B cell (primary cell): ENCODE data around the gene ASTN2. TPM values are rescaled to one million over a fixed set of nuclear protein-coding genes. Genes with fewer than 3 reads are reported as not detected.

Source experiments
- ATAC-seq: fragments of 200-7000 bp; cut with Tn5 transposase; one replicate; pipeline ENCODE4 v1.10.0; 2021; ENCODE audit warnings: low read depth, mild to moderate bottlenecking, moderate number of reproducible peaks, moderate library complexity
- CTCF ChIA-PET: fragments of 350-600 bp; sonication (Branson Sonifier 250); formaldehyde crosslinking; loops from one replicate; lab custom pipeline; 2021; ENCODE audit warnings: antibody characterized with exemption, inconsistent platforms; lab: Charles Lee
- POLR2A ChIA-PET: fragments of 350-600 bp; sonication (Branson Sonifier 250); formaldehyde crosslinking; loops from one replicate; lab custom pipeline; 2021; ENCODE audit warnings: antibody characterized with exemption; lab: Charles Lee
- DNase-seq: peaks from one replicate; pipeline ENCODE4 v3.0.0; 2013
- H2AFZ ChIP-seq: 2 replicates; pipeline ENCODE4 v1.6.1; 2012; ENCODE audit warnings: mild to moderate bottlenecking, low read depth, low read length; ENCODE audit not compliant: insufficient read depth, poor library complexity, severe bottlenecking
- H3K27ac ChIP-seq, 2 donors: 1 replicate in 1 of 2; 2 replicates in 1 of 2; pipeline ENCODE4 v1.5.1; 2012 to 2013; ENCODE audit warnings: low read length in 2 of 2, mild to moderate bottlenecking in 2 of 2, moderate library complexity in 1 of 2
- H3K27me3 ChIP-seq, 4 experiments: fragments of 200-600 bp in 1 of 4; sonication (generic) in 1 of 4; replicated peaks in 1 of 4; 1 replicate in 2 of 4; 2 replicates in 2 of 4; pipeline versions ENCODE4 v1.6.1 to v1.7.0; 2013 to 2016; ENCODE audit warnings: low read length in 3 of 4, mild to moderate bottlenecking in 2 of 4, mixed read lengths in 1 of 4, moderate library complexity in 1 of 4; ENCODE audit not compliant: insufficient read depth in 4 of 4, control insufficient read depth in 3 of 4; ENCODE audit errors: control extremely low read depth in 1 of 4
- H3K36me3 ChIP-seq, 2 experiments: replicated peaks in 1 of 2; 1 replicate in 1 of 2; 2 replicates in 1 of 2; pipeline versions ENCODE4 v1.6.1 to v1.7.1; 2013; ENCODE audit warnings: low read length in 1 of 2; ENCODE audit not compliant: insufficient read depth in 2 of 2, control insufficient read depth in 1 of 2; ENCODE audit errors: control extremely low read depth in 1 of 2, extremely low read depth in 1 of 2
- H3K4me1 ChIP-seq, 2 donors: fragments of 200-600 bp in 1 of 2; sonication (generic) in 1 of 2; 1 replicate in 1 of 2; 2 replicates in 1 of 2; pipeline versions ENCODE4 v1.5.1 to v1.6.1; 2013 to 2017; ENCODE audit warnings: low read length in 2 of 2; ENCODE audit not compliant: control insufficient read depth in 2 of 2, insufficient read depth in 2 of 2
- H3K4me2 ChIP-seq: replicated peaks from 2 replicates; pipeline ENCODE3; 2012; ENCODE audit warnings: mild to moderate bottlenecking, low read depth, low read length; ENCODE audit not compliant: poor library complexity, severe bottlenecking
- H3K4me3 ChIP-seq, 5 experiments: fragments of 200-600 bp in 1 of 5; sonication (generic) in 1 of 5; 1 replicate in 3 of 5; 2 replicates in 2 of 5; pipeline versions ENCODE4 v1.5.1 to v1.7.0; 2011 to 2016; ENCODE audit warnings: low read length in 4 of 5, mild to moderate bottlenecking in 4 of 5, low read depth in 2 of 5, control low read depth in 1 of 5, moderate library complexity in 1 of 5; ENCODE audit not compliant: insufficient read depth in 1 of 5; ENCODE audit errors: control extremely low read depth in 1 of 5, extremely low read depth in 1 of 5
- H3K79me2 ChIP-seq: fragments of 200-600 bp; sonication (generic); one replicate; pipeline ENCODE4 v1.6.0; 2016; ENCODE audit warnings: low read length; ENCODE audit not compliant: control insufficient read depth, insufficient read depth
- H3K9ac ChIP-seq: fragments of 200-600 bp; sonication (generic); 2 replicates; pipeline ENCODE4 v1.6.1; 2017; ENCODE audit warnings: mild to moderate bottlenecking, low read length, moderate library complexity
- H3K9me3 ChIP-seq, 3 donors: one replicate each; pipeline versions ENCODE4 v1.6.1 to v1.7.1; 2013; ENCODE audit warnings: low read length in 2 of 3; ENCODE audit not compliant: control insufficient read depth in 2 of 3, insufficient read depth in 1 of 3; ENCODE audit errors: control extremely low read depth in 1 of 3
- H4K20me1 ChIP-seq: 2 replicates; pipeline ENCODE4 v1.6.0; 2012; ENCODE audit warnings: mild to moderate bottlenecking, low read length; ENCODE audit not compliant: insufficient read depth, control insufficient read depth, poor library complexity, severe bottlenecking
- H3K27ac Mint-ChIP-seq: one replicate; pipeline ENCODE4 v1.8.0; 2021; ENCODE audit warnings: mixed read lengths
- H3K27me3 Mint-ChIP-seq: one replicate; pipeline ENCODE4 v1.8.0; 2021; ENCODE audit warnings: mixed read lengths
- H3K4me1 Mint-ChIP-seq: one replicate; pipeline ENCODE4 v1.8.0; 2021; ENCODE audit warnings: mixed read lengths
- H3K4me3 Mint-ChIP-seq: one replicate; pipeline ENCODE4 v1.8.0; 2021; ENCODE audit warnings: mixed read lengths
- H3K9me3 Mint-ChIP-seq: one replicate; pipeline ENCODE4 v1.8.0; 2022; ENCODE audit warnings: mixed read lengths; ENCODE audit not compliant: insufficient read depth
- EZH2 ChIP-seq: IDR thresholded peaks from 2 replicates; pipeline ENCODE4 v1.6.1; 2012; ENCODE audit warnings: borderline replicate concordance, low read depth, mild to moderate bottlenecking, moderate library complexity, low read length; ENCODE audit not compliant: insufficient read depth, poor library complexity, severe bottlenecking
- WGBS: methylation state at CpG from one replicate; pipeline ENCODE4 v1.1.5; 2013; ENCODE audit warnings: missing lambda C conversion rate; ENCODE audit not compliant: insufficient coverage; 5-methylcytosine and 5-hydroxymethylcytosine counted together
- intact Hi-C: fragments of 100-400 bp; cut with micrococcal nuclease; formaldehyde crosslinking; loops from one replicate; pipeline ENCODE4 v1.10.0; 2022
- polyA plus RNA-seq: library from polyadenylated mRNA; depleted of rRNA; stranded (reverse); fragments of >200 nt; gene quantifications from 2 replicates; pipeline ENCODE4 v1.2.3, GENCODE V29; 2012
- total RNA-seq, 2 donors: library from RNA; stranded (reverse); fragments of 120-200 nt in 1 of 2; gene quantifications; 1 replicate in 1 of 2; 2 replicates in 1 of 2; pipeline versions ENCODE4 v1.2.3 to v1.2.4, GENCODE V29; 2013 to 2022
- TF ChIP-seq, protein P1 (sequence below): fragments of 200-600 bp; IDR thresholded peaks from one replicate; pipeline ENCODE4 v1.8.0; 2022; ENCODE audit warnings: antibody characterized with exemption, mild to moderate bottlenecking

The ASTN2 gene
- total and polyA plus RNA-seq, 2 donors (not counting 1 experiment from before 2014, with no cell fraction given) = 1.2 to 3.6 TPM

DNA sequence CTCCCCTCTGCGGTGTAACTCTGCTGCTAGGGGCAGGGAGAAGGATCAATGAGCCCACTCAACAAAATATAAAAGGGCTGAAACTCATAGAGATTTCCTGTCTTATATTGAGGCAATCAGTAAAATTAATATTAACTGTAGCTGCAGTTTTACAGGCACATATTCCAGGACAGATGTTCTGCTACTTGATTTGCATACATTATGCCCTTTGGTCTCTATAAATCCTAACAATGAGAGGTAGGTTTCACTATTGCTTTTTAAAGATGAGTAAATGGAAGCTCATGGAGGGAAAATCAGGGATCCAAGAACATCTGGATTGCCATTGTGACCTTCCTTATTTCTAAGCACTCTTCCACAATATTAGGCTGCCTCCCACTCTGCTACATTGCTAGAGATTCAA is 751.3 kb downstream of the ASTN2 start:
- Histone ChIP-seq H3K4me1 (no peaks in the 10 kb centered on the region), H3K4me3 (no peak overlapping the region), H3K79me2 (no peaks in the 10 kb centered on the region), H3K4me2 (no peak overlapping the region), H2AFZ (no peak overlapping the region), H3K27ac (no peak overlapping the region), H3K27me3 (no peaks in the 10 kb centered on the region), H3K9ac (no peak overlapping the region), H4K20me1 (no peaks in the 10 kb centered on the region), H3K9me3 (no peaks in the 10 kb centered on the region), H3K36me3 (no peaks in the 10 kb centered on the region)
- H3K27me3 Mint-ChIP-seq = no peaks in the 10 kb centered on the region
- H3K9me3 Mint-ChIP-seq = no peaks in the 10 kb centered on the region
- POLR2A ChIA-PET = no interaction called here
- intact Hi-C loops = no loop called here
- WGBS = no CpG with 5 or more reads among the region's 1 CpG
- CTCF ChIA-PET = interaction anchor here (3.7 kb wide), 1 partner anchor 1070 kb away, joined by 22 read pairs; no protein-coding TSS in a partner anchor
- TF ChIP-seq, protein P1, sequence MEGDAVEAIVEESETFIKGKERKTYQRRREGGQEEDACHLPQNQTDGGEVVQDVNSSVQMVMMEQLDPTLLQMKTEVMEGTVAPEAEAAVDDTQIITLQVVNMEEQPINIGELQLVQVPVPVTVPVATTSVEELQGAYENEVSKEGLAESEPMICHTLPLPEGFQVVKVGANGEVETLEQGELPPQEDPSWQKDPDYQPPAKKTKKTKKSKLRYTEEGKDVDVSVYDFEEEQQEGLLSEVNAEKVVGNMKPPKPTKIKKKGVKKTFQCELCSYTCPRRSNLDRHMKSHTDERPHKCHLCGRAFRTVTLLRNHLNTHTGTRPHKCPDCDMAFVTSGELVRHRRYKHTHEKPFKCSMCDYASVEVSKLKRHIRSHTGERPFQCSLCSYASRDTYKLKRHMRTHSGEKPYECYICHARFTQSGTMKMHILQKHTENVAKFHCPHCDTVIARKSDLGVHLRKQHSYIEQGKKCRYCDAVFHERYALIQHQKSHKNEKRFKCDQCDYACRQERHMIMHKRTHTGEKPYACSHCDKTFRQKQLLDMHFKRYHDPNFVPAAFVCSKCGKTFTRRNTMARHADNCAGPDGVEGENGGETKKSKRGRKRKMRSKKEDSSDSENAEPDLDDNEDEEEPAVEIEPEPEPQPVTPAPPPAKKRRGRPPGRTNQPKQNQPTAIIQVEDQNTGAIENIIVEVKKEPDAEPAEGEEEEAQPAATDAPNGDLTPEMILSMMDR = no peak
- TF ChIP-seq EZH2 = no peak
- no peak for DNase-seq
- H3K27ac Mint-ChIP-seq = no peak overlapping the region
- H3K4me1 Mint-ChIP-seq = no peaks in the 10 kb centered on the region
- ATAC-seq = no peak
- no peak overlapping the region for H3K4me3 Mint-ChIP-seq

DNA sequence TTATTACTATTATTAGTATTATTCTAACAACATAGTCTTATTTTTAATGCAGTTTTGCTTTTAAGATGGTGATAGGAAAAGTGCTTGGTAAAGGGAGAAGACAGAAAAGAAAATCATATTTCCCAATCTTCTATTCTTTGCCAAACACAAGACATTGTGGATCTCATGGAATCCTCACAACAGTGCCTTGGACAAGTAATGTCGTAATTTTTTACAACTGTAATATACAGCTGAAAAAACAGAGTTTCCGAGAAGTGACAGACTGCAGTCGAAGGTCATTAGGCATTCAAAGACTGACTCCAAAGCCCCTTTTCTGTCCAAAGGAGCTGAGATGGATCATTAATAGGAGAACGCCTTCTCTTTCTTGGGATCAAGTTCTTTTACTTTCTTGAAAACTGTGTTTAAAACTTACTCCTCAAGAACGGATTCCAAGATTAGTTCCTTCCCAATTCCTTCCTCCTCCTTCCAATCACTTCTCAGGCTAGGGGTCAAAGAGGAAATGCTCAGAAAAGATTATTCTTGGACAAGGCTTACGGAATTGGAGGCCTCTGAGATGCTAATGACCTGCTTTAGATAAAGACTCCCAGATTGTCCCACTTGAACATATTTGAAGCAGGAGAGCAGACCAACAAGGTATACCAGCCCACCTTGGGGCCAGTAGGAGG is 752.1 kb downstream of the ASTN2 start:
- Mint-ChIP-seq H3K27ac (no peak overlapping the region), H3K27me3 (no peaks in the 10 kb centered on the region), H3K4me3 (no peak overlapping the region), H3K9me3 (no peaks in the 10 kb centered on the region), H3K4me1 (no peaks in the 10 kb centered on the region)
- intact Hi-C loops = no loop called here
- H3K9ac ChIP-seq = no peak overlapping the region
- no peaks in the 10 kb centered on the region for H3K4me1 ChIP-seq
- H3K4me2 ChIP-seq = no peak overlapping the region
- no peaks in the 10 kb centered on the region for H3K27me3 ChIP-seq
- H3K27ac ChIP-seq = no peak overlapping the region
- POLR2A ChIA-PET = no interaction called here
- no peaks in the 10 kb centered on the region for H3K36me3 ChIP-seq
- H3K79me2 ChIP-seq = no peaks in the 10 kb centered on the region
- no peak overlapping the region for H3K4me3 ChIP-seq
- TF ChIP-seq EZH2 = no peak
- TF ChIP-seq, protein P1 = no peak
- no peak overlapping the region for H2AFZ ChIP-seq
- no peaks in the 10 kb centered on the region for H3K9me3 ChIP-seq
- no peak for ATAC-seq
- WGBS = 82% methylated on average over 2 of the region's 6 CpGs
- DNase-seq = no peak
- CTCF ChIA-PET = interaction anchor here (3.7 kb wide), 1 partner anchor 1070 kb away, joined by 22 read pairs; no protein-coding TSS in a partner anchor
- no peaks in the 10 kb centered on the region for H4K20me1 ChIP-seq
